A549 (cell line): ENCODE results near the gene KSR2. TPM values are rescaled to one million over a fixed set of nuclear protein-coding genes. Genes with fewer than 3 reads are reported as not detected.

ENCODE experiments used
- ATAC-seq, 2 experiments: fragments of 200-7000 bp in 1 of 2; fragments of >200 bp in 1 of 2; cut with Nextera tagmentation in 1 of 2; cut with Tn5 transposase in 1 of 2; 3 replicates each; pipeline versions ENCODE4 v1.8.0 to v1.9.1; 2018 to 2020; ENCODE audit warnings: mild to moderate bottlenecking in 1 of 2, moderate library complexity in 1 of 2
- CTCF ChIA-PET: fragments of 300-600 bp; sonication (Branson Sonifier 250); formaldehyde crosslinking; extraction: SDS; loops from one replicate; lab custom pipeline; 2021; ENCODE audit warnings: antibody characterized with exemption, inconsistent platforms; lab: Yijun Ruan, JAX
- POLR2A ChIA-PET: fragments of 350-600 bp; formaldehyde crosslinking; extraction: SDS; loops from one replicate; lab custom pipeline; 2021; ENCODE audit warnings: antibody characterized with exemption, inconsistent platforms; lab: Yijun Ruan, JAX
- DNase-seq, 2 experiments: peaks; one replicate each; pipeline versions ENCODE4 v3.0.0 to v3.0.0-alpha.2; 2011 to 2016; ENCODE audit warnings: low read depth in 1 of 2, low spot score in 1 of 2
- FAIRE-seq: peaks from 2 replicates; lab custom pipeline; 2011; peaks lifted over from hg19 to GRCh38; lab: Jason Lieb, UNC
- H3K27ac ChIP-seq, 2 experiments: fragments of >200 bp; sonication (Bioruptor Twin); formaldehyde crosslinking; 3 replicates each; pipeline ENCODE4 v1.5.1; 2016 to 2017
- H3K4me1 ChIP-seq: fragments of >200 bp; sonication (Bioruptor Twin); formaldehyde crosslinking; 3 replicates; pipeline ENCODE4 v1.6.1; 2016
- H3K4me2 ChIP-seq: fragments of >200 bp; sonication (Bioruptor Twin); formaldehyde crosslinking; 3 replicates; pipeline ENCODE4 v1.6.1; 2016
- H3K4me3 ChIP-seq: fragments of >200 bp; sonication (Bioruptor Twin); formaldehyde crosslinking; 3 replicates; pipeline ENCODE4 v1.5.1; 2016
- H3K9me3 ChIP-seq: fragments of >200 bp; sonication (Bioruptor Twin); formaldehyde crosslinking; 3 replicates; pipeline ENCODE4 v1.6.1; 2016
- CBX2 ChIP-seq: fragments of 200-600 bp; sonication (generic); IDR thresholded peaks from 2 replicates; pipeline ENCODE4 v1.6.1; 2016; ENCODE audit warnings: low read depth, mild to moderate bottlenecking, borderline replicate concordance
- CEBPB ChIP-seq, 2 experiments: fragments of >200 bp in 1 of 2; sonication (Bioruptor Twin) in 1 of 2; formaldehyde crosslinking in 1 of 2; IDR thresholded peaks; 2 replicates each; pipeline ENCODE4 v1.6.1; 2012 to 2016
- ESRRA ChIP-seq: fragments of 150-350 bp; IDR thresholded peaks from 2 replicates; pipeline ENCODE4 v1.6.1; 2014; ENCODE audit warnings: mild to moderate bottlenecking, low read length, borderline replicate concordance
- HDAC2 ChIP-seq: fragments of 200-600 bp; sonication (generic); IDR thresholded peaks from 2 replicates; pipeline ENCODE4 v1.6.1; 2016
- HEYL ChIP-seq: fragments of 250-450 bp; sonication (Bioruptor Pico); IDR thresholded peaks from 2 replicates; pipeline ENCODE4 v1.8.0; 2021; ENCODE audit warnings: mild to moderate bottlenecking, moderate library complexity
- KDM1A ChIP-seq: fragments of 200-600 bp; sonication (generic); IDR thresholded peaks from 2 replicates; pipeline ENCODE4 v1.6.1; 2016; ENCODE audit warnings: low read depth, mild to moderate bottlenecking
- MAX ChIP-seq: IDR thresholded peaks from 2 replicates; pipeline ENCODE4 v1.6.1; 2012
- MAZ ChIP-seq: fragments of 150-350 bp; IDR thresholded peaks from 2 replicates; pipeline ENCODE4 v1.6.1; 2014; ENCODE audit warnings: antibody characterized with exemption, low read depth, low read length, borderline replicate concordance
- SMC3 ChIP-seq: fragments of >200 bp; sonication (Bioruptor Twin); formaldehyde crosslinking; IDR thresholded peaks from 3 replicates; pipeline ENCODE4 v1.6.1; 2018; ENCODE audit warnings: inconsistent platforms
- USF2 ChIP-seq: fragments of 450-650 bp; IDR thresholded peaks from 2 replicates; pipeline ENCODE4 v1.6.1; 2014; ENCODE audit warnings: antibody characterized with exemption
- ZC3H11A ChIP-seq: fragments of 450-650 bp; IDR thresholded peaks from 2 replicates; pipeline ENCODE4 v1.6.1; 2014; ENCODE audit warnings: antibody characterized with exemption, mild to moderate bottlenecking
- ZFP36 ChIP-seq: fragments of 450-650 bp; IDR thresholded peaks from 2 replicates; pipeline ENCODE4 v1.6.1; 2014; ENCODE audit warnings: borderline replicate concordance; ENCODE audit not compliant: partially characterized antibody
- ZNF302 ChIP-seq: fragments of 250-450 bp; sonication (Bioruptor Pico); IDR thresholded peaks from 2 replicates; pipeline ENCODE4 v1.9.0; 2021; ENCODE audit warnings: inconsistent platforms, mild to moderate bottlenecking, moderate library complexity
- WGBS: methylation state at CpG from one replicate; pipeline ENCODE4 v1.1.6; 2017; ENCODE audit errors: missing lambda C conversion rate; 5-methylcytosine and 5-hydroxymethylcytosine counted together
- polyA plus RNA-seq, 4 experiments: library from polyadenylated mRNA; depleted of rRNA in 3 of 4; stranded (reverse); fragments of >200 nt; fragmentation: RNase III in 1 of 4; extraction: RNeasy Plus Mini Kit Qiagen cat#74134 plus additional on column Dnase treatment in 1 of 4; gene quantifications; 2 replicates in 3 of 4; 3 replicates in 1 of 4; pipeline ENCODE4 v1.2.3, GENCODE V29; 2011 to 2017
- TF ChIP-seq, protein P1 (sequence below): fragments of >200 bp; sonication (Bioruptor Twin); formaldehyde crosslinking; IDR thresholded peaks from 3 replicates; pipeline ENCODE4 v1.5.1; 2016
- TF ChIP-seq, protein P2 (sequence below): fragments of >200 bp; sonication (Bioruptor Twin); formaldehyde crosslinking; IDR thresholded peaks from 3 replicates; pipeline ENCODE4 v1.6.1; 2016

Gene KSR2
- polyA plus RNA-seq, 2 of the 4 experiments (the other 2 are of a cell fraction): 0.37 to 1.2 TPM

- ATAC-seq (no peak), FAIRE-seq (no peak), DNase-seq (no peak)
- ChIA-PET CTCF (interaction anchor here (1.4 to 6.0 kb wide), 4 partner anchors 10 to 460 kb away, joined by 3 to 24 read pairs (median 16); no protein-coding TSS in a partner anchor), POLR2A (no interaction called here)
- TF ChIP-seq HEYL (CRISPR knock-in tag) (no peak), HDAC2 (no peak), ESRRA (no peak), ZFP36 (peak; percentile 23)
- Histone ChIP-seq H3K9me3 (peaks cover 25% of the 10 kb centered on the region), H3K27ac (no peak overlapping the region), H3K4me1 (peaks cover 1% of the 10 kb centered on the region), H3K4me3 (no peak overlapping the region), H3K4me2 (no peak overlapping the region)
- 47% methylated on average over 2 of the region's 2 CpGs for WGBS
These were observed 141.1 kb downstream of the KSR2 start for GRCh38 chr12:117827660-117828059.

- no peaks in the 10 kb centered on the region for H3K4me1 ChIP-seq
- no peak overlapping the region for H3K4me2 ChIP-seq
- ChIA-PET POLR2A (no interaction called here), CTCF (interaction anchor here (2.2 to 6.0 kb wide), 3 partner anchors 12 to 458 kb away, joined by 12 to 24 read pairs (median 19); no protein-coding TSS in a partner anchor)
- H3K27ac ChIP-seq: no peak overlapping the region
- DNase-seq (no peak), FAIRE-seq (no peak), ATAC-seq (no peak)
- H3K4me3 ChIP-seq: no peak overlapping the region
- peaks cover 25% of the 10 kb centered on the region for H3K9me3 ChIP-seq
- TF ChIP-seq MAX: no peak
- TF ChIP-seq, protein P1, sequence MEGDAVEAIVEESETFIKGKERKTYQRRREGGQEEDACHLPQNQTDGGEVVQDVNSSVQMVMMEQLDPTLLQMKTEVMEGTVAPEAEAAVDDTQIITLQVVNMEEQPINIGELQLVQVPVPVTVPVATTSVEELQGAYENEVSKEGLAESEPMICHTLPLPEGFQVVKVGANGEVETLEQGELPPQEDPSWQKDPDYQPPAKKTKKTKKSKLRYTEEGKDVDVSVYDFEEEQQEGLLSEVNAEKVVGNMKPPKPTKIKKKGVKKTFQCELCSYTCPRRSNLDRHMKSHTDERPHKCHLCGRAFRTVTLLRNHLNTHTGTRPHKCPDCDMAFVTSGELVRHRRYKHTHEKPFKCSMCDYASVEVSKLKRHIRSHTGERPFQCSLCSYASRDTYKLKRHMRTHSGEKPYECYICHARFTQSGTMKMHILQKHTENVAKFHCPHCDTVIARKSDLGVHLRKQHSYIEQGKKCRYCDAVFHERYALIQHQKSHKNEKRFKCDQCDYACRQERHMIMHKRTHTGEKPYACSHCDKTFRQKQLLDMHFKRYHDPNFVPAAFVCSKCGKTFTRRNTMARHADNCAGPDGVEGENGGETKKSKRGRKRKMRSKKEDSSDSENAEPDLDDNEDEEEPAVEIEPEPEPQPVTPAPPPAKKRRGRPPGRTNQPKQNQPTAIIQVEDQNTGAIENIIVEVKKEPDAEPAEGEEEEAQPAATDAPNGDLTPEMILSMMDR: no peak
- 24% methylated on average over 2 of the region's 3 CpGs for WGBS
These were observed 143.0 kb downstream of the KSR2 start for GRCh38 chr12:117825827-117826226.

DNA sequence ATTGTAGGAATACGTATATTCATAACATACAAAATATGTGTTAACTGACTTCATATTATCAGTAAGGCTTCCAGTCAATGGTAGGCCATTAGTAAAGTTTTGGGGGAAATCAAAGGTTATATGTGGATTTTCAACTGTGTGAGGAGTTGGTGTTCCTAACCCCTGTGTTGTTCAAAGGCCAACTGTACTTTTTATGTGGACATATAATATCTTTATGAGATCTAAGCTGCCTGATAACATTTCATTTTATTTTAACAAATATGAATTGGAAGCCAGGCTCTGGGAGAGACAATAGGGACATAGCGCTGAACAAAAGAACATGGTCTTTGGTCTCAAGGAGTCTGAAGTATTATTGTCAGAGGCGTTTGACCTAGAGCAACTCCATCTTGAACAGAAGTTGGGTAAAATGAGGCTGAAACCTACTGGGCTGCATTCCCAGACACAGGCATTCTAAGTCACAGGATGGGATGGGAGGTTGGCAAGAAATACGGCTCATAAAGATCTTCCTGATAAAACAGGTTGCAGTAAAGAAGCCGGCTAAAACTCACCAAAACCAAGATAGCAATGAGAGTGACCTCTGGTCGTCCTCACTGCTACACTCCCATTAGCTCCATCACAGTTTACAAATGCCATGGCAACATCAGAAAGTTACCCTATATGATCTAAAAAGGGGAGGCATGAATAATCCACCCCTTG, 147.2 kb downstream of the KSR2 start:
- DNase-seq (no peak), ATAC-seq (no peak), FAIRE-seq (no peak)
- ChIA-PET CTCF (no interaction called here), POLR2A (no interaction called here)
- WGBS: 38% methylated on average over 6 of the region's 6 CpGs
- TF ChIP-seq, protein P2, sequence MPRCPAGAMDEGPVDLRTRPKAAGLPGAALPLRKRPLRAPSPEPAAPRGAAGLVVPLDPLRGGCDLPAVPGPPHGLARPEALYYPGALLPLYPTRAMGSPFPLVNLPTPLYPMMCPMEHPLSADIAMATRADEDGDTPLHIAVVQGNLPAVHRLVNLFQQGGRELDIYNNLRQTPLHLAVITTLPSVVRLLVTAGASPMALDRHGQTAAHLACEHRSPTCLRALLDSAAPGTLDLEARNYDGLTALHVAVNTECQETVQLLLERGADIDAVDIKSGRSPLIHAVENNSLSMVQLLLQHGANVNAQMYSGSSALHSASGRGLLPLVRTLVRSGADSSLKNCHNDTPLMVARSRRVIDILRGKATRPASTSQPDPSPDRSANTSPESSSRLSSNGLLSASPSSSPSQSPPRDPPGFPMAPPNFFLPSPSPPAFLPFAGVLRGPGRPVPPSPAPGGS: no peak
- TF ChIP-seq USF2: no peak
- TF ChIP-seq CBX2: no peak
- TF ChIP-seq ZC3H11A: no peak
- TF ChIP-seq ZNF302 (CRISPR knock-in tag): no peak
- TF ChIP-seq CEBPB (IDR thresholded peaks at IDR 0.05): no peak
- TF ChIP-seq MAZ: no peak
- TF ChIP-seq HDAC2: no peak
- TF ChIP-seq KDM1A: no peak
- TF ChIP-seq SMC3: no peak
- Histone ChIP-seq H3K9me3 (0 out of 3 replicates have a peak, but pooled peaks cover 1% of the 10 kb centered on the region), H3K4me1 (no peaks in the 10 kb centered on the region), H3K4me2 (no peak overlapping the region), H3K27ac (no peak overlapping the region), H3K4me3 (no peak overlapping the region)
